CD14-positive monocyte (primary cell): ENCODE measurements around the gene CD151. TPM values are rescaled to one million over a fixed set of nuclear protein-coding genes. Genes with fewer than 3 reads are reported as not detected.

Source experiments
- DNase-seq, 3 donors: peaks; one replicate each; pipeline ENCODE4 v3.0.0-alpha.2; 2011 to 2022
- H2AFZ ChIP-seq: 2 replicates; pipeline ENCODE4 v1.6.0; 2012; ENCODE audit warnings: mild to moderate bottlenecking, low read depth, low read length, inconsistent platforms; ENCODE audit not compliant: insufficient read depth, poor library complexity, severe bottlenecking
- H3K27ac ChIP-seq, 2 donors: 1 replicate in 1 of 2; 2 replicates in 1 of 2; pipeline ENCODE4 v1.5.1; 2012 to 2013; ENCODE audit warnings: low read length in 2 of 2, control low read depth in 1 of 2, inconsistent platforms in 1 of 2, low read depth in 1 of 2, mild to moderate bottlenecking in 1 of 2
- H3K27me3 ChIP-seq, 2 donors: one replicate each; pipeline versions ENCODE4 v1.6.0 to v1.6.1; 2011 to 2013; ENCODE audit warnings: low read length in 2 of 2; ENCODE audit not compliant: control insufficient read depth in 2 of 2, insufficient read depth in 2 of 2
- H3K36me3 ChIP-seq, 2 donors: replicated peaks in 1 of 2; 1 replicate in 1 of 2; 2 replicates in 1 of 2; pipeline versions ENCODE4 v1.5.1 to v1.6.1; 2012 to 2013; ENCODE audit warnings: low read length in 2 of 2, control low read depth in 1 of 2, inconsistent platforms in 1 of 2, mild to moderate bottlenecking in 1 of 2; ENCODE audit not compliant: insufficient read depth in 2 of 2, control insufficient read depth in 1 of 2
- H3K4me1 ChIP-seq, 2 donors: 1 replicate in 1 of 2; 2 replicates in 1 of 2; pipeline versions ENCODE4 v1.5.1 to v1.6.1; 2012 to 2013; ENCODE audit warnings: low read length in 2 of 2, control low read depth in 1 of 2, inconsistent platforms in 1 of 2, mild to moderate bottlenecking in 1 of 2, moderate library complexity in 1 of 2; ENCODE audit not compliant: insufficient read depth in 2 of 2, control insufficient read depth in 1 of 2
- H3K4me2 ChIP-seq: replicated peaks from 2 replicates; pipeline ENCODE3; 2012; ENCODE audit warnings: low read length, moderate library complexity, mild to moderate bottlenecking; ENCODE audit not compliant: poor library complexity, severe bottlenecking; ENCODE audit errors: extremely low read depth
- H3K4me3 ChIP-seq, 3 experiments: fragments of 200-600 bp in 1 of 3; sonication (generic) in 1 of 3; replicated peaks in 1 of 3; 1 replicate in 2 of 3; 2 replicates in 1 of 3; pipeline ENCODE4 v1.5.1; 2011 to 2013; ENCODE audit warnings: low read length in 3 of 3, mild to moderate bottlenecking in 3 of 3, control low read depth in 2 of 3, low read depth in 2 of 3, inconsistent platforms in 1 of 3, moderate library complexity in 1 of 3
- H3K79me2 ChIP-seq: 2 replicates; pipeline ENCODE4 v1.6.0; 2012; ENCODE audit warnings: mild to moderate bottlenecking, control low read depth, inconsistent platforms, low read length, moderate library complexity; ENCODE audit not compliant: insufficient read depth
- H3K9ac ChIP-seq: 2 replicates; pipeline ENCODE4 v1.6.0; 2017; ENCODE audit warnings: low read length, mild to moderate bottlenecking; ENCODE audit not compliant: insufficient read depth, poor library complexity, severe bottlenecking
- H3K9me3 ChIP-seq, 2 donors: replicated peaks in 1 of 2; 1 replicate in 1 of 2; 2 replicates in 1 of 2; pipeline versions ENCODE4 v1.5.1 to v1.6.1; 2012 to 2013; ENCODE audit warnings: low read length in 2 of 2, control low read depth in 1 of 2; ENCODE audit not compliant: control insufficient read depth in 1 of 2, insufficient read depth in 1 of 2
- H4K20me1 ChIP-seq: 2 replicates; pipeline ENCODE4 v1.6.0; 2012; ENCODE audit warnings: mild to moderate bottlenecking, low read length, control low read depth, moderate library complexity; ENCODE audit not compliant: insufficient read depth
- H3K27ac Mint-ChIP-seq, 7 donors: one replicate each; pipeline ENCODE4 v1.8.0; 2020; ENCODE audit warnings: mild to moderate bottlenecking in 7 of 7, mixed read lengths in 7 of 7, moderate library complexity in 6 of 7, inconsistent platforms in 2 of 7
- H3K27me3 Mint-ChIP-seq, 3 donors: one replicate each; pipeline ENCODE4 v1.8.0; 2021 to 2022; ENCODE audit warnings: low read depth in 3 of 3, mild to moderate bottlenecking in 3 of 3, mixed read lengths in 3 of 3, moderate library complexity in 3 of 3, inconsistent platforms in 1 of 3
- H3K36me3 Mint-ChIP-seq, 2 donors: one replicate each; pipeline ENCODE4 v1.8.0; 2020; ENCODE audit warnings: mixed read lengths in 2 of 2, inconsistent platforms in 1 of 2, mild to moderate bottlenecking in 1 of 2
- H3K4me1 Mint-ChIP-seq: one replicate; pipeline ENCODE4 v1.8.0; 2020; ENCODE audit warnings: mild to moderate bottlenecking, mixed read lengths
- H3K4me3 Mint-ChIP-seq, 2 donors: one replicate each; pipeline ENCODE4 v1.8.0; 2020; ENCODE audit warnings: mild to moderate bottlenecking in 2 of 2, mixed read lengths in 2 of 2, moderate library complexity in 1 of 2
- H3K9me3 Mint-ChIP-seq, 7 donors: one replicate each; pipeline ENCODE4 v1.8.0; 2020 to 2022; ENCODE audit warnings: mixed read lengths in 7 of 7, mild to moderate bottlenecking in 6 of 7, moderate library complexity in 6 of 7, inconsistent platforms in 2 of 7
- WGBS: methylation state at CpG from one replicate; pipeline ENCODE4 v1.1.5; 2013; ENCODE audit warnings: missing lambda C conversion rate; ENCODE audit not compliant: insufficient coverage; 5-methylcytosine and 5-hydroxymethylcytosine counted together
- intact Hi-C, 2 donors: fragments of 100-400 bp; cut with micrococcal nuclease; formaldehyde crosslinking; loops; one replicate each; pipeline versions ENCODE4 v1.15.0 to v1.15.1; 2023
- polyA plus RNA-seq, 3 donors: library from polyadenylated mRNA; depleted of rRNA in 1 of 3; unstranded in 2 of 3; stranded (reverse) in 1 of 3; fragments of 300-500 nt in 2 of 3; fragments of >200 nt in 1 of 3; fragmentation: Illumina TruSeq in 2 of 3; gene quantifications; 1 replicate in 2 of 3; 2 replicates in 1 of 3; pipeline ENCODE4 v1.2.3, GENCODE V29; 2012 to 2021
- TF ChIP-seq, protein P1 (sequence below): fragments of 200-600 bp; IDR thresholded peaks from one replicate; pipeline ENCODE4 v1.8.0; 2022; ENCODE audit warnings: antibody characterized with exemption, mild to moderate bottlenecking

Gene CD151
- polyA plus RNA-seq, 3 donors, result 18.1 to 200 (median 57.4) TPM

DNA sequence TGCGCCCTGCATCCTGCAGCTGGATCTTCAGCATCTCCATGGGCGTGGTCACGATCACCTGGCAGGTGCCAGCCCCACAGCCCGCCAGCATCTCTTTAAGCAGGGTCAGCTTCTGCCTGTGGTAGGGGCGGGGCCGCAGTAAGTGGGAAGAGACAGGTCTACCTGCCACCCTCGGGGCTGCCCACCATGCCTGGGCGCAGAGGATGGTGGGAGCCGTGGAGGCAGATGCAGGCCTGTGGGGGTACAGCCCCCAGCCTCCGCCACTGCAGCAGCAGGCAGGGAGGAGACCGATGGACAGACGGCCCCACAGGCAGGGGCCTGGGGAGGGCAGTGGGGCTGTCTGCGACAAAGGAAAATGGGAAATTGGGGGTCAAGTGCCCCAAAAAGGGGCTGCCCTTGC is 39.9 kb upstream of the CD151 start:
- Mint-ChIP-seq H3K4me1 (peaks cover 18% of the 10 kb centered on the region), H3K9me3 (peaks cover 0 to 2% (median 0%) of the 10 kb centered on the region in 7 donors), H3K27ac (no peak overlapping the region), H3K27me3 (peaks cover 15 to 29% (median 20%) of the 10 kb centered on the region in 3 donors), H3K36me3 (peaks cover 15 to 17% of the 10 kb centered on the region in 2 donors), H3K4me3 (no peak overlapping the region)
- Histone ChIP-seq H3K27me3 (peaks cover 4 to 25% of the 10 kb centered on the region in 2 donors), H3K9me3 (no peaks in the 10 kb centered on the region), H3K4me1 (peaks cover 25 to 26% of the 10 kb centered on the region in 2 donors), H3K4me3 (no peak overlapping the region), H3K36me3 (peaks cover 5 to 9% of the 10 kb centered on the region in 2 donors), H3K4me2 (no peak overlapping the region), H2AFZ (no peak overlapping the region), H3K79me2 (peaks cover 15% of the 10 kb centered on the region), H4K20me1 (peaks cover 12% of the 10 kb centered on the region), H3K9ac (no peak overlapping the region), H3K27ac (no peak overlapping the region)
- intact Hi-C loops, result no loop called here
- no peak for DNase-seq
- WGBS, result 92% methylated on average over 13 of the region's 13 CpGs
- TF ChIP-seq, protein P1, sequence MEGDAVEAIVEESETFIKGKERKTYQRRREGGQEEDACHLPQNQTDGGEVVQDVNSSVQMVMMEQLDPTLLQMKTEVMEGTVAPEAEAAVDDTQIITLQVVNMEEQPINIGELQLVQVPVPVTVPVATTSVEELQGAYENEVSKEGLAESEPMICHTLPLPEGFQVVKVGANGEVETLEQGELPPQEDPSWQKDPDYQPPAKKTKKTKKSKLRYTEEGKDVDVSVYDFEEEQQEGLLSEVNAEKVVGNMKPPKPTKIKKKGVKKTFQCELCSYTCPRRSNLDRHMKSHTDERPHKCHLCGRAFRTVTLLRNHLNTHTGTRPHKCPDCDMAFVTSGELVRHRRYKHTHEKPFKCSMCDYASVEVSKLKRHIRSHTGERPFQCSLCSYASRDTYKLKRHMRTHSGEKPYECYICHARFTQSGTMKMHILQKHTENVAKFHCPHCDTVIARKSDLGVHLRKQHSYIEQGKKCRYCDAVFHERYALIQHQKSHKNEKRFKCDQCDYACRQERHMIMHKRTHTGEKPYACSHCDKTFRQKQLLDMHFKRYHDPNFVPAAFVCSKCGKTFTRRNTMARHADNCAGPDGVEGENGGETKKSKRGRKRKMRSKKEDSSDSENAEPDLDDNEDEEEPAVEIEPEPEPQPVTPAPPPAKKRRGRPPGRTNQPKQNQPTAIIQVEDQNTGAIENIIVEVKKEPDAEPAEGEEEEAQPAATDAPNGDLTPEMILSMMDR, result no peak

DNA sequence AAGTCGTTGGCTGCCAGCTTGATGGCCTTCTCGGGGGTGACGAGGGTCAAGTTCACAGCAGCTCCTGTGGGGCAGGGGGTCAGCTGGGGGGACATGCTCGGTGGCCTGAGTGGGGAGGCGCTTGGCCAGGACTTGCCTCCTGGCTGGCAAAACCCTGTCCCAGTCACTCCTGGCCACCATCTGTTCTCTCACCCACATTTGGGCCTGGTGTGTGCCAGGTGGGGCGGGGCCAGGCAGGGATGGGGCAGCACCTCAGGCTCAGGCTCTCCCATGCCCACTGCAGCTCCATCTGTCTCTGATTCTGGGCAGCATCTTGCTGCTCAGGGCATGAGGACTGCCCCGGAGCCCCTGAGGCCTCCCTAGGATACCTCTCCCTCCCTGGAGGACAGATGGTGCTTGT is 39.2 kb upstream of the CD151 start:
- Histone ChIP-seq H3K4me1 (peaks cover 29 to 31% of the 10 kb centered on the region in 2 donors), H3K4me2 (no peak overlapping the region), H4K20me1 (peaks cover 12% of the 10 kb centered on the region), H3K36me3 (peaks cover 5 to 9% of the 10 kb centered on the region in 2 donors), H3K79me2 (peaks cover 15% of the 10 kb centered on the region), H3K27me3 (peaks cover 4 to 18% of the 10 kb centered on the region in 2 donors), H3K27ac (no peak overlapping the region), H3K9ac (no peak overlapping the region), H3K4me3 (no peak overlapping the region), H3K9me3 (no peaks in the 10 kb centered on the region), H2AFZ (no peak overlapping the region)
- 98% methylated on average over 5 of the region's 7 CpGs for WGBS
- Mint-ChIP-seq H3K9me3 (peaks cover 0 to 2% (median 0%) of the 10 kb centered on the region in 7 donors), H3K27me3 (peaks cover 11 to 22% (median 18%) of the 10 kb centered on the region in 3 donors), H3K4me3 (no peak overlapping the region), H3K36me3 (peaks cover 15 to 17% of the 10 kb centered on the region in 2 donors), H3K4me1 (peaks cover 18% of the 10 kb centered on the region), H3K27ac (no peak overlapping the region)
- no peak for DNase-seq
- TF ChIP-seq, protein P1, result no peak
- intact Hi-C loops, result no loop called here
